HCT116 (cell line): ENCODE data around the gene CA12.

Experiments
- CEBPB ChIP-seq: IDR thresholded peaks from 2 replicates; pipeline ENCODE4 v1.6.1; 2012; ENCODE audit warnings: low read depth
- EZH2 ChIP-seq: fragments of 200-600 bp; sonication (generic); IDR thresholded peaks from 2 replicates; pipeline ENCODE4 v1.6.1; 2017; ENCODE audit warnings: antibody characterized with exemption, mixed run types
- EZH2phosphoT487 ChIP-seq: fragments of 200-600 bp; IDR thresholded peaks from 2 replicates; pipeline ENCODE4 v1.6.1; 2018; ENCODE audit warnings: antibody characterized with exemption, borderline replicate concordance
- FOSL1 ChIP-seq: IDR thresholded peaks from 2 replicates; pipeline ENCODE4 v1.6.1; 2012; ENCODE audit warnings: low read depth
- MAX ChIP-seq: IDR thresholded peaks from 2 replicates; pipeline ENCODE4 v1.6.1; 2012
- POLR2A ChIP-seq: IDR thresholded peaks from 2 replicates; pipeline ENCODE4 v1.7.0; 2011; ENCODE audit warnings: borderline replicate concordance; ENCODE audit not compliant: insufficient read depth, insufficient read length; ENCODE audit errors: extremely low read depth
- POLR2AphosphoS5 ChIP-seq: IDR thresholded peaks from 2 replicates; pipeline ENCODE4 v1.6.1; 2011; ENCODE audit warnings: mild to moderate bottlenecking, low read depth, low read length, moderate library complexity
- RAD21 ChIP-seq: IDR thresholded peaks from 2 replicates; pipeline ENCODE4 v1.6.1; 2012; ENCODE audit warnings: low read depth, mild to moderate bottlenecking
- SIN3A ChIP-seq: IDR thresholded peaks from 2 replicates; pipeline ENCODE4 v1.6.1; 2012; ENCODE audit warnings: low read depth
- SP1 ChIP-seq: IDR thresholded peaks from 2 replicates; pipeline ENCODE4 v1.6.1; 2012; ENCODE audit warnings: low read depth
- ZNF274 ChIP-seq: fragments of 200-500 bp; sonication (Bioruptor generic); IDR thresholded peaks from 2 replicates; pipeline ENCODE4 v1.6.1; 2014; ENCODE audit warnings: mild to moderate bottlenecking, low read depth, low read length, inconsistent platforms
- TF ChIP-seq, protein P1 (sequence below), 3 experiments: fragments of 200-600 bp in 1 of 3; sonication (generic) in 1 of 3; IDR thresholded peaks in 2 of 3; conservative IDR thresholded peaks in 1 of 3; 2 replicates each; pipeline ENCODE4 v1.5.1; 2012 to 2017; ENCODE audit warnings: low read depth in 2 of 3, low read length in 2 of 3, antibody characterized with exemption in 1 of 3, borderline replicate concordance in 1 of 3, control low read depth in 1 of 3, mild to moderate bottlenecking in 1 of 3, mixed read lengths in 1 of 3, mixed run types in 1 of 3, moderate library complexity in 1 of 3; ENCODE audit not compliant: insufficient read depth in 1 of 3

DNA sequence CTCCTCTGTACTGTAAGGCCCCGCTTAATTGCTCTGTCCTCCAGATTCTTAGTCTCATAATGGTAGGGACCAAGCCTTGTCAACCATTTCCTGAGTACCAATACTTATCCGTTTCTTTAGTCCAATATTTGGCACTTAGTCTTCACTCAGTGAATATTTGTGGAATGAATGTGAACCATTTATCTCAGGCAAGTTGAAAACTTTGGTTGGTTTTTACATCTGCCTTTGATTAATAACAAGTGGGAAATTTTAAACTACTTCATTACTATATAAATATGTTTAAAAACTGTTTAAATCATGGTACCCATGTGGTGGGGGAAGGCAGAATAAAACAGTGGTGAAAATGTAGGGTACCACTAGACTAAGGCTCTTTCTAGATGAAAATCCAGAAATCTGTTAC, 15.2 kb downstream of the CA12 start:
- TF ChIP-seq EZH2 (no peak), POLR2A (no peak), POLR2AphosphoS5 (no peak), SP1 (no peak), CEBPB (no peak), ZNF274 (no peak), EZH2phosphoT487 (no peak), FOSL1 (no peak), MAX (no peak), SIN3A (no peak), RAD21 (no peak)
- TF ChIP-seq, protein P1, sequence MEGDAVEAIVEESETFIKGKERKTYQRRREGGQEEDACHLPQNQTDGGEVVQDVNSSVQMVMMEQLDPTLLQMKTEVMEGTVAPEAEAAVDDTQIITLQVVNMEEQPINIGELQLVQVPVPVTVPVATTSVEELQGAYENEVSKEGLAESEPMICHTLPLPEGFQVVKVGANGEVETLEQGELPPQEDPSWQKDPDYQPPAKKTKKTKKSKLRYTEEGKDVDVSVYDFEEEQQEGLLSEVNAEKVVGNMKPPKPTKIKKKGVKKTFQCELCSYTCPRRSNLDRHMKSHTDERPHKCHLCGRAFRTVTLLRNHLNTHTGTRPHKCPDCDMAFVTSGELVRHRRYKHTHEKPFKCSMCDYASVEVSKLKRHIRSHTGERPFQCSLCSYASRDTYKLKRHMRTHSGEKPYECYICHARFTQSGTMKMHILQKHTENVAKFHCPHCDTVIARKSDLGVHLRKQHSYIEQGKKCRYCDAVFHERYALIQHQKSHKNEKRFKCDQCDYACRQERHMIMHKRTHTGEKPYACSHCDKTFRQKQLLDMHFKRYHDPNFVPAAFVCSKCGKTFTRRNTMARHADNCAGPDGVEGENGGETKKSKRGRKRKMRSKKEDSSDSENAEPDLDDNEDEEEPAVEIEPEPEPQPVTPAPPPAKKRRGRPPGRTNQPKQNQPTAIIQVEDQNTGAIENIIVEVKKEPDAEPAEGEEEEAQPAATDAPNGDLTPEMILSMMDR (IDR thresholded peaks at IDR 0.05 in 2 of 3, conservative IDR thresholded peaks at IDR 0.05 in 1 of 3; ENCODE audit: borderline replicate concordance in 1 of 3, insufficient read depth in 1 of 3, low read depth in 2 of 3, low read length in 2 of 3) = no peak
